Spleen (tissue), 7 donors: ENCODE data around the gene PPARGC1A.

Source experiments
- POLR2A ChIP-seq, 3 donors: fragments of 450-650 bp; IDR thresholded peaks; one replicate each; pipeline ENCODE4 v1.5.1; 2017; ENCODE audit warnings: antibody characterized with exemption in 3 of 3, mild to moderate bottlenecking in 1 of 3
- TF ChIP-seq, protein P1 (sequence below), 11 experiments: fragments of 200-600 bp in 7 of 11; fragments of 450-650 bp in 4 of 11; sonication (generic) in 4 of 11; IDR thresholded peaks in 8 of 11; conservative IDR thresholded peaks in 3 of 11; 1 replicate in 7 of 11; 2 replicates in 4 of 11; pipeline versions ENCODE4 v1.4.0 to v1.8.0; 2016 to 2021; ENCODE audit warnings: antibody characterized with exemption in 11 of 11, inconsistent platforms in 4 of 11, mild to moderate bottlenecking in 1 of 11
- donor health status: DM: no; HTN: no; CAD: no; lungs with moderate emphysema.
- donor health status: DM: no; HTN: no; CAD: no.
- donor health status: DM: no; HTN: no; CAD: no.

GRCh38 chr4:23938796-23939195 lies 48.9 kb upstream of the PPARGC1A start:
- TF ChIP-seq POLR2A (IDR thresholded peaks at IDR 0.05) = no peak
- TF ChIP-seq, protein P1, sequence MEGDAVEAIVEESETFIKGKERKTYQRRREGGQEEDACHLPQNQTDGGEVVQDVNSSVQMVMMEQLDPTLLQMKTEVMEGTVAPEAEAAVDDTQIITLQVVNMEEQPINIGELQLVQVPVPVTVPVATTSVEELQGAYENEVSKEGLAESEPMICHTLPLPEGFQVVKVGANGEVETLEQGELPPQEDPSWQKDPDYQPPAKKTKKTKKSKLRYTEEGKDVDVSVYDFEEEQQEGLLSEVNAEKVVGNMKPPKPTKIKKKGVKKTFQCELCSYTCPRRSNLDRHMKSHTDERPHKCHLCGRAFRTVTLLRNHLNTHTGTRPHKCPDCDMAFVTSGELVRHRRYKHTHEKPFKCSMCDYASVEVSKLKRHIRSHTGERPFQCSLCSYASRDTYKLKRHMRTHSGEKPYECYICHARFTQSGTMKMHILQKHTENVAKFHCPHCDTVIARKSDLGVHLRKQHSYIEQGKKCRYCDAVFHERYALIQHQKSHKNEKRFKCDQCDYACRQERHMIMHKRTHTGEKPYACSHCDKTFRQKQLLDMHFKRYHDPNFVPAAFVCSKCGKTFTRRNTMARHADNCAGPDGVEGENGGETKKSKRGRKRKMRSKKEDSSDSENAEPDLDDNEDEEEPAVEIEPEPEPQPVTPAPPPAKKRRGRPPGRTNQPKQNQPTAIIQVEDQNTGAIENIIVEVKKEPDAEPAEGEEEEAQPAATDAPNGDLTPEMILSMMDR (IDR thresholded peaks at IDR 0.05 in 8 of 11, conservative IDR thresholded peaks at IDR 0.05 in 3 of 11) = no peak
